K562 (cell line): ENCODE results near the gene NDRG4. TPM values are rescaled to one million over a fixed set of nuclear protein-coding genes. Genes with fewer than 3 reads are reported as not detected.
A peak's percentile ranks its signal among the peaks of the same experiment; 100 is the strongest.

Source experiments
- ATAC-seq: fragments of 200-7000 bp; cut with Tn5 transposase; 3 replicates; pipeline ENCODE4 v1.9.1; 2020; ENCODE audit warnings: moderate library complexity
- BruUV-seq: library from RNA; stranded (reverse); fragments of 400-500 nt; replicated peaks from 2 replicates; lab custom pipeline; 2021; lab: Mats Ljungman, UMichigan
- CTCF ChIA-PET: fragments of 300-600 bp; formaldehyde crosslinking; extraction: SDS; loops from one replicate; lab custom pipeline; 2021; ENCODE audit warnings: low intra/inter-chr PET ratio; lab: Yijun Ruan, JAX
- POLR2A ChIA-PET: fragments of 300-600, 350-650 bp; sonication (Branson Sonifier 250); formaldehyde crosslinking; extraction: SDS; loops from one replicate; lab custom pipeline; 2021; ENCODE audit warnings: antibody characterized with exemption, inconsistent platforms; lab: Yijun Ruan, JAX
- DNase-seq, 4 experiments: peaks; one replicate each; pipeline versions ENCODE4 v3.0.0 to v3.0.0-alpha.2; 2011 to 2018; ENCODE audit warnings: low spot score in 3 of 4, mixed read lengths in 3 of 4; ENCODE audit errors: extremely low read depth in 1 of 4
- FAIRE-seq: peaks from 2 replicates; lab custom pipeline; 2011; peaks lifted over from hg19 to GRCh38; lab: Jason Lieb, UNC
- H2AFZ ChIP-seq: 2 replicates; pipeline ENCODE4 v1.6.0; 2011; ENCODE audit warnings: low read depth, low read length, control low read depth, inconsistent platforms
- H3K27ac ChIP-seq: fragments of 200-600 bp; 3 replicates; pipeline ENCODE4 v1.8.0; 2011; ENCODE audit warnings: low read depth, mild to moderate bottlenecking, control low read depth, inconsistent platforms, low read length, moderate library complexity, mixed read lengths; ENCODE audit errors: extremely low read depth
- H3K27me3 ChIP-seq, 2 experiments: fragments of 300-600 bp in 1 of 2; 2 replicates in 1 of 2; 3 replicates in 1 of 2; pipeline versions ENCODE4 v1.6.0 to v1.8.0; 2011; ENCODE audit warnings: inconsistent platforms in 2 of 2, low read length in 2 of 2, mild to moderate bottlenecking in 1 of 2, mixed read lengths in 1 of 2, moderate library complexity in 1 of 2; ENCODE audit not compliant: control insufficient read depth in 2 of 2, insufficient read depth in 2 of 2
- H3K36me3 ChIP-seq: fragments of 300-600 bp; 3 replicates; pipeline ENCODE4 v1.8.0; 2011; ENCODE audit warnings: mild to moderate bottlenecking, low read length, inconsistent platforms; ENCODE audit not compliant: control insufficient read depth, insufficient read depth
- H3K4me1 ChIP-seq, 2 experiments: fragments of 200-600 bp in 1 of 2; replicated peaks in 1 of 2; 2 replicates in 1 of 2; 3 replicates in 1 of 2; pipeline versions ENCODE4 v1.5.1 to v1.8.0; 2011; ENCODE audit warnings: inconsistent platforms in 2 of 2, low read length in 2 of 2, mild to moderate bottlenecking in 1 of 2, mixed read lengths in 1 of 2, moderate library complexity in 1 of 2; ENCODE audit not compliant: control insufficient read depth in 2 of 2, insufficient read depth in 2 of 2
- H3K4me2 ChIP-seq: 2 replicates; pipeline ENCODE4 v1.6.1; 2011; ENCODE audit warnings: low read length, control low read depth, inconsistent platforms, mixed read lengths; ENCODE audit not compliant: insufficient read depth
- H3K4me3 ChIP-seq: fragments of 200-600 bp; sonication (generic), shearing (Covaris generic); 2 replicates; pipeline ENCODE4 v1.5.1; 2016; ENCODE audit warnings: control low read depth, inconsistent platforms
- H3K79me2 ChIP-seq: fragments of 200-600 bp; 3 replicates; pipeline ENCODE4 v1.8.0; 2011; ENCODE audit warnings: low read length, inconsistent platforms; ENCODE audit not compliant: control insufficient read depth, insufficient read depth
- H3K9ac ChIP-seq, 2 experiments: 2 replicates each; pipeline versions ENCODE4 v1.6.0 to v1.6.1; 2011; ENCODE audit warnings: low read depth in 2 of 2, low read length in 2 of 2, control low read depth in 1 of 2, inconsistent platforms in 1 of 2, mild to moderate bottlenecking in 1 of 2, mixed read lengths in 1 of 2; ENCODE audit not compliant: insufficient read depth in 1 of 2
- H3K9me1 ChIP-seq: one replicate; pipeline ENCODE4 v1.6.0; 2011; ENCODE audit warnings: inconsistent platforms, mild to moderate bottlenecking, low read length, moderate library complexity; ENCODE audit not compliant: control insufficient read depth, insufficient read depth
- H3K9me3 ChIP-seq: replicated peaks from 2 replicates; pipeline ENCODE4 v1.5.1; 2011; ENCODE audit warnings: low read depth, low read length, inconsistent platforms; ENCODE audit not compliant: control insufficient read depth, insufficient read depth
- H4K20me1 ChIP-seq: replicated peaks from 2 replicates; pipeline ENCODE4 v1.6.1; 2011; ENCODE audit warnings: low read length, inconsistent platforms, mixed read lengths; ENCODE audit not compliant: control insufficient read depth, insufficient read depth
- MCM7 ChIP-seq, 2 experiments: fragments of 450-650 bp; IDR thresholded peaks; 2 replicates each; pipeline ENCODE4 v1.6.1; 2016 to 2018
- MTF1 ChIP-seq: fragments of 250-450 bp; sonication (Bioruptor Pico); IDR thresholded peaks from 2 replicates; pipeline ENCODE4 v1.9.0; 2021; ENCODE audit warnings: moderate library complexity, mild to moderate bottlenecking, inconsistent platforms, borderline replicate concordance
- PRDM10 ChIP-seq: fragments of 450-650 bp; IDR thresholded peaks from 2 replicates; pipeline ENCODE4 v1.6.1; 2018; ENCODE audit not compliant: partially characterized antibody
- RBM17 ChIP-seq: fragments of 200-400 bp; formaldehyde crosslinking; IDR thresholded peaks from 2 replicates; pipeline ENCODE4 v1.6.1; 2017; ENCODE audit warnings: low read depth, mild to moderate bottlenecking, low read length, borderline replicate concordance
- ZBTB33 ChIP-seq: sonication (generic); formaldehyde crosslinking; IDR thresholded peaks from 2 replicates; pipeline ENCODE4 v1.8.1; 2023; ENCODE audit warnings: mild to moderate bottlenecking, missing genetic modification reagents
- ZKSCAN1 ChIP-seq: fragments of 150-350 bp; IDR thresholded peaks from 2 replicates; pipeline ENCODE4 v1.6.1; 2016; ENCODE audit warnings: low read depth, low read length
- ZNF23 ChIP-seq: fragments of 250-450 bp; sonication (Bioruptor Pico); IDR thresholded peaks from 2 replicates; pipeline ENCODE4 v1.4.0; 2020; ENCODE audit warnings: mild to moderate bottlenecking
- WGBS: fragments of 100-300 bp; shearing (Covaris generic); methylation state at CpG from one replicate; pipeline ENCODE4 v1.1.6; 2016; ENCODE audit warnings: low coverage, mixed read lengths; ENCODE audit not compliant: insufficient coverage; ENCODE audit errors: missing lambda C conversion rate; 5-methylcytosine and 5-hydroxymethylcytosine counted together
- in situ Hi-C: fragments of 300-500 bp; cut with MboI; formaldehyde crosslinking; loops from 4 replicates; pipeline ENCODE4 v1.15.0; 2018; ENCODE audit warnings: inconsistent platforms, mixed read lengths
- intact Hi-C: fragments of 100-400 bp; cut with micrococcal nuclease; formaldehyde crosslinking; loops from 2 replicates; pipeline ENCODE4 v1.14.2; 2022
- polyA plus RNA-seq, 8 experiments: library from polyadenylated mRNA; depleted of rRNA in 4 of 8; stranded (reverse) in 5 of 8; unstranded in 3 of 8; fragments of >200 nt; fragmentation: Nextera tagmentation in 2 of 8; fragmentation: Illumina TruSeq in 1 of 8; extraction: Ambion mirVana in 2 of 8; extraction: Trizol in 1 of 8; gene quantifications; 2 replicates each; pipeline versions ENCODE4 v1.2.1 to v1.2.3, GENCODE V29; 2011 to 2014; ENCODE audit warnings: inconsistent platforms in 1 of 8, missing spikeins in 1 of 8
- total RNA-seq, 7 experiments: library from RNA; depleted of rRNA in 6 of 7; stranded (reverse); fragments of >200 nt in 6 of 7; fragmentation: Illumina TruSeq in 2 of 7; extraction: Trizol in 2 of 7; gene quantifications; 2 replicates each; pipeline versions ENCODE4 v1.2.1 to v1.2.3, GENCODE V29; 2011 to 2021; ENCODE audit warnings: low replicate concordance in 1 of 7

Gene NDRG4
- total and polyA plus RNA-seq, 9 of the 15 experiments (the other 6 are each of a cell fraction or from before 2014, with no cell fraction given) = 0.06 to 0.95 (median 0.28) TPM

- H3K79me2 ChIP-seq = no peaks in the 10 kb centered on the region
- intact Hi-C loops = no loop called here
- H3K27ac ChIP-seq = no peak overlapping the region
- WGBS = 27% methylated on average over 8 of the region's 8 CpGs
- peaks cover 5% of the 10 kb centered on the region; the same call in 1 of the 2 replicates for H4K20me1 ChIP-seq
- H3K9ac ChIP-seq = no peak overlapping the region
- H3K9me1 ChIP-seq = no peaks in the 10 kb centered on the region
- in situ Hi-C loops = loop anchor here (5.0 kb wide), 1 partner anchor 250 kb away; no protein-coding TSS in a partner anchor
- FAIRE-seq (no peak), ATAC-seq (no peak), DNase-seq (no peak)
- no peaks in the 10 kb centered on the region for H3K27me3 ChIP-seq
- H3K4me1 ChIP-seq = peaks cover 0 to 41% of the 10 kb centered on the region in 2 experiments; a peak in 3 of 5 replicates
- no TSS peak for BruUV-seq
- H3K9me3 ChIP-seq = no peaks in the 10 kb centered on the region
- ChIA-PET POLR2A (interaction anchor here (1.0 kb wide), 1 partner anchor 9 kb away, joined by 3 read pairs; no protein-coding TSS in a partner anchor), CTCF (no interaction called here)
- H3K4me2 ChIP-seq = no peak overlapping the region
- H3K4me3 ChIP-seq = no peak overlapping the region
- no peaks in the 10 kb centered on the region for H3K36me3 ChIP-seq
- no peak overlapping the region for H2AFZ ChIP-seq
- TF ChIP-seq ZKSCAN1 (peak; percentile 65), ZNF23 (CRISPR knock-in tag) (no peak), MCM7 (IDR thresholded peaks at IDR 0.05) (no peak)
Measured at GRCh38 chr16:58502217-58502921, 2.4 kb downstream of the NDRG4 start.

- BruUV-seq = no TSS peak
- ChIA-PET CTCF (no interaction called here), POLR2A (interaction anchor here (1.1 kb wide), 1 partner anchor 166 kb away, joined by 6 read pairs; no protein-coding TSS in a partner anchor)
- no peaks in the 10 kb centered on the region for H3K79me2 ChIP-seq
- intact Hi-C loops (no loop called here), in situ Hi-C loops (loop anchor here (5.0 kb wide), 1 partner anchor 249 kb away; no protein-coding TSS in a partner anchor)
- H3K4me2 ChIP-seq = no peak overlapping the region
- WGBS = 31% methylated on average over 14 of the region's 14 CpGs
- H4K20me1 ChIP-seq = 0 out of 2 replicates have a peak, but pooled peaks cover 5% of the 10 kb centered on the region
- H3K9ac ChIP-seq = no peak overlapping the region
- H3K9me1 ChIP-seq = no peaks in the 10 kb centered on the region
- H3K27me3 ChIP-seq = no peaks in the 10 kb centered on the region
- H2AFZ ChIP-seq = no peak overlapping the region
- H3K4me1 ChIP-seq = peaks cover 0 to 46% of the 10 kb centered on the region in 2 experiments; a peak in 3 of 5 replicates
- no peaks in the 10 kb centered on the region for H3K9me3 ChIP-seq
- H3K4me3 ChIP-seq = no peak overlapping the region
- no peaks in the 10 kb centered on the region for H3K36me3 ChIP-seq
- no peak for ATAC-seq
- no peak for FAIRE-seq
- H3K27ac ChIP-seq = no peak overlapping the region
- DNase-seq = no peak
- no peak for TF ChIP-seq ZBTB33 (CRISPR knock-in tag)
- no peak for TF ChIP-seq RBM17
- TF ChIP-seq MTF1 = no peak
- peak; percentile 87 for TF ChIP-seq PRDM10
Measured at GRCh38 chr16:58503166-58503862, 3.4 kb downstream of the NDRG4 start.
